HUES64 (cell line): ENCODE data around the gene RBPMS2.
"Not testable (repeated sequence)": the region's sequence is repeated elsewhere in the genome, so short reads cannot be mapped to it uniquely, and the experiment has no call there.

Source experiments
- H3K27ac ChIP-seq: 2 replicates; pipeline ENCODE4 v1.7.0; 2013; ENCODE audit warnings: low read depth, low read length, inconsistent platforms
- H3K27me3 ChIP-seq: 2 replicates; pipeline ENCODE4 v1.6.1; 2013; ENCODE audit warnings: mild to moderate bottlenecking, low read length; ENCODE audit not compliant: insufficient read depth
- H3K36me3 ChIP-seq: 2 replicates; pipeline ENCODE4 v1.6.1; 2013; ENCODE audit warnings: mild to moderate bottlenecking, low read length; ENCODE audit not compliant: insufficient read depth
- H3K4me1 ChIP-seq: 2 replicates; pipeline ENCODE4 v1.6.1; 2013; ENCODE audit warnings: mild to moderate bottlenecking, low read length, moderate library complexity; ENCODE audit not compliant: insufficient read depth
- H3K4me3 ChIP-seq: 2 replicates; pipeline ENCODE4 v1.5.1; 2013; ENCODE audit warnings: mild to moderate bottlenecking, low read length, moderate library complexity
- H3K9ac ChIP-seq: 2 replicates; pipeline ENCODE4 v1.6.1; 2013; ENCODE audit warnings: mild to moderate bottlenecking, low read depth, low read length
- H3K9me3 ChIP-seq: 2 replicates; pipeline ENCODE4 v1.6.1; 2013; ENCODE audit warnings: low read depth, low read length; ENCODE audit not compliant: insufficient read depth
- WGBS: fragments of 150-250, 120-280 bp; methylation state at CpG from one replicate; pipeline ENCODE4 v1.1.7; 2013; ENCODE audit warnings: missing lambda C conversion rate; 5-methylcytosine and 5-hydroxymethylcytosine counted together

RBPMS2 gene

DNA sequence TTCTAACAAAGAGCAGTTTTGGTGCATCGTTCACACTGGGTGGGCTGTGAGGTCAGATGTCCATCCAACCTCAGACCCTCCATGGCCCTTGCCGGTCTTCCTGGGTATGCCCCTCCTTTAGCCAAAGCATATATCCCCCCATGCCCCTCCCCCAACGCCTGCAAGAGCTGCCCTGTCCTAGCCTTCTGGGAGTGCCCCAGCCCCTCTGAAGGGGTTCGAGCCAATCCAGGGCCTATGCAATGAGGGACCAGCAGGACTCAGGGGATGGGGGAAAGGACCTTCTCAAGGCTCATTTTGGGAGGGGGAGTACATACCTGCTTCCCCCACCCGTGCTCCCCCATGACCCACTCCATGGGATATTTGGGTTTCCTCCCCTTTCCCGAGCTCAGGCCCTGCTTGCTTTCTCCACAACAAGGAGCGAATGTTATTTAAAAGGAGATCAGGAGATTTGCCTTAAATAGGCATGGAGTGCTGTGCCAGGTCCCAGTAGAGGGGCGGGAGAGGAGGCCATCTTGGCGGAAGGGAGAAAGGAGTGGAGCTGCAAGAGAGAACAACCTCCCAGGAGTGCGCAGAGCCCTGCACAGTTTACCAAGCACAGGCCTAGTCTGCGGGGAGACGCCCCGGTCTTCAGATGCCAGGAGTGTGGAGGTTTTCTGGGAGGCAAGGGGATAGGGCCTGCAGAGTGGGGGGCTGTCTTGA lies 31.8 kb upstream of the RBPMS2 start:
- H3K4me3 ChIP-seq, result peak overlapping the region; percentile 33
- no peaks in the 10 kb centered on the region for H3K27me3 ChIP-seq
- peak overlapping the region; percentile 99 for H3K27ac ChIP-seq
- peaks cover 47% of the 10 kb centered on the region for H3K4me1 ChIP-seq
- peak overlapping the region; percentile 88 for H3K9ac ChIP-seq
- no peaks in the 10 kb centered on the region for H3K9me3 ChIP-seq
- H3K36me3 ChIP-seq, result no peaks in the 10 kb centered on the region
- 24% methylated on average over 11 of the region's 13 CpGs for WGBS

DNA sequence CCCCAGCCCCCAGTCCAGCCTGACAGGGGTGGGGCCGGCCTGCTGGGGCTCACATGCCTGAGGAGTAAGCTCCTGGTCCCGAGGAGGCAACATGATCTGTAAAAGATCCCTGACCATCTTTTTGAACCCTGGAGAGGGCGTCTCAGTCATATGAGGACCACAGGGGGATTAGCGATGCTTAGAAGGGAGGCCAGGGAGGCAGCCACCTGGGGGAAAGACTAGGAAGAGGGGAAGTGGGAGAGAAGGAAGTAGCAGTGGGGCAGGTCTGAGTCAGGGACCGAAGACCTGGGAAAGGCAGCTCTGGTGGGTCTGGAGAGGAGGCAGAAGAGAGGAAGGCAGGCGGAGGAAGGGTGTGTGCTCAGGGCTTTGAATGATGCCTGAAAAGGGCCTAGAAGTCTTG lies 31.1 kb upstream of the RBPMS2 start:
- Histone ChIP-seq H3K4me1 (peaks cover 43% of the 10 kb centered on the region), H3K4me3 (no peak overlapping the region), H3K9me3 (no peaks in the 10 kb centered on the region), H3K27me3 (no peaks in the 10 kb centered on the region), H3K27ac (peak overlapping the region; percentile 99), H3K36me3 (no peaks in the 10 kb centered on the region), H3K9ac (peak overlapping the region; percentile 88; the same call in 1 of the 2 replicates)
- WGBS, result 55% methylated on average over 6 of the region's 6 CpGs

DNA sequence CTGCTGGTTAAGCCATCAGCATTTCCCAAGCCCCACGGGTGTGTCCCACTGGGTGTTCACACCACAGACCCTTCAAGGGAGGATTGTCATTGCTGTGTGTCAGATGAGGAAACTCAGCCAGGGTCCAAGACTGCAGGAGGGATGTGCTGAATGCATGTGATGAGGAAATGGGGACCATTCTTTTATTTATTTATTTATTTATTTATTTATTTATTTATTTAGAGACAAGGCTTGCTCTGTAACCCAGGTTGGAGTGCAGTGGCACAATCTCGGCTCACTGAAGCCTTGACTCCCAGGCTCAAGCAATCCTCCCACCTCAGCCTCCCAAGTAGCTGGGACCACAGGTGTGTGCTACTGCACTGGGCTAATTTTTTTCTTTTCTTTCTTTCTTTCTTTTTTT lies 29.2 kb upstream of the RBPMS2 start:
- Histone ChIP-seq H3K27me3 (no peaks in the 10 kb centered on the region), H3K9me3 (no peaks in the 10 kb centered on the region), H3K4me1 (peaks cover 26% of the 10 kb centered on the region), H3K36me3 (no peaks in the 10 kb centered on the region), H3K27ac (no peak overlapping the region), H3K9ac (no peak overlapping the region), H3K4me3 (no peak overlapping the region)
- WGBS, result 48% methylated on average over 2 of the region's 2 CpGs

DNA sequence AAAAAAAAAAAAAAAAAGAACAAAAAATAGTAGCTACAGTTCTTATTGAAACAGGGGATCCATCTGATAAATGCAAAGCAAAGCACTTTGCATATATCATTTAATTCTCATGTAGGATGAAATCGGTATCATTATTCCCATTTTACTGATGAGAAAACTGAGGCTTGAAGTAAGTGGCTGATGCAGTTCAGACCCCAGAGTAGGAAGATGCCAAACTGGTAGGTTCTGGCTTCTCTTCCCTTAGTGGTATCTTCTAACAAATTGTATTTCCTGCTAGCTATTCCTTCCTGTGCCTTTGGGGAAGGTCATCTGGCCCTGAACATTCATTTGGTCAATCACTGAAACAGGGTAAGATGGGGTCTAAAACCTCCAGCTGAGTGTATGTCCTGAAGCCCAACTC lies 28.1 kb upstream of the RBPMS2 start:
- Histone ChIP-seq H3K9ac (no peak overlapping the region), H3K27me3 (no peaks in the 10 kb centered on the region), H3K9me3 (no peaks in the 10 kb centered on the region), H3K4me1 (peaks cover 20% of the 10 kb centered on the region), H3K36me3 (no peaks in the 10 kb centered on the region), H3K27ac (no peak overlapping the region), H3K4me3 (no peak overlapping the region)
- WGBS, result 100% methylated on average over 1 of the region's 1 CpG

DNA sequence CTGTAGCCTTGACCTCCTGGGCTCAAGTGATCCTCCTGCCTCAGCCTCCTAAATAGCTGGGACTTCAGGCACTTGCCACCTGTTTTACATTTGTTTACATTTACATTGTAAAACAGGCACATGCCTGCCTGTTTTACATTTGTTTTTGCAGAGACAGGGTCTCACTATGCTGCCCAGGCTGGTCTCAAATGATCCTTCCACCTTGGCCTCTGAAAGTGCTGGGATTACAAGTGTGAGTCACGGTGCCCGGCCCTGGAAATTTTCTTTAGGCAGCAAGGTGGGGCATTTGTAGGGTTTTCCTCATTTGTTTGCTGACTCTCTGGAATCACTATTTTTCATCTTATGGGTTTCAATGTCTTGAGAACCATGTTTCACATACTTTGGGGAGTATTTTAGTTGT lies 25.1 kb upstream of the RBPMS2 start:
- Histone ChIP-seq H3K4me3 (no peak overlapping the region), H3K36me3 (no peaks in the 10 kb centered on the region), H3K27me3 (no peaks in the 10 kb centered on the region), H3K9ac (no peak overlapping the region), H3K9me3 (no peaks in the 10 kb centered on the region), H3K27ac (no peak overlapping the region), H3K4me1 (0 out of 2 replicates have a peak, but pooled peaks cover 4% of the 10 kb centered on the region)
- WGBS, result 95% methylated on average over 2 of the region's 2 CpGs

DNA sequence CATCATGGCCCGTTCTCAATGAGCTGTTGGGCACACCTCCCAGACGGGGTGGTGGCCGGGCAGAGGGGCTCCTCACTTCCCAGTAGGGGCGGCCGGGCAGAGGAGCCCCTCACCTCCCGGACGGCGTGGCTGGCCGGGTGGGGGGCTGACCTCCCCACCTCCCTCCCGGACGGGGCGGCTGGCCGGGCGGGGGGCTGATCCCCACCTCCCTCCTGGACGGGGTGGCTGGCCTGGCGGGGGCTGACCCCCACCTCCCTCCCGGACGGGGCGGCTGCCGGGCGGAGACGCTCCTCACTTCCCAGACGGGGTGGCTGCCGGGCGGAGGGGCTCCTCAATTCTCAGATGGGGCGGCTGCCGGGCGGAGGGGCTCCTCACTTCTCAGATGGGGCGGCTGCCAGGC lies 23.5 kb upstream of the RBPMS2 start:
- WGBS, result 96% methylated on average over 22 of the region's 29 CpGs

DNA sequence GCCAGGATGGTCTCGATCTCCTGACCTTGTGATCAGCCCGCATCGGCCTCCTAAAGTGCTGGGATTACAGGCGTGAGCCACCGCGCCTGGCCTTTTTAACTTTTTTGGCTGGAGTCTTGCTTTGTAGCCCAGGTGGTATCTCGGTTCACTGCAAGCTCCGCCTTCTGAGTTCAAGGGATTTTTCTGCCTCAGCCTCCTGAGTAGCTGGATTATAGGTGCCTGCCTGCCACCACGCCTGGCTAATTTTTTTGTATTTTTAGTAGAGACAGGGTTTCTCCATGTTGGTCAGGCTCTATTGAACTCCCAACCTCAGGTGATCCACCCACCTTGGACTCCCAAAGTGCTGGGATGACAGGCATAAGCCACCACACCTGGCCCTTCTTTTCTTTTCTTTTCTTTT lies 20.5 kb upstream of the RBPMS2 start:
- not testable (repeated sequence) for H3K27me3 ChIP-seq, H3K9ac ChIP-seq, H3K27ac ChIP-seq, H3K9me3 ChIP-seq, H3K36me3 ChIP-seq, H3K4me3 ChIP-seq, H3K4me1 ChIP-seq
- 94% methylated on average over 9 of the region's 9 CpGs for WGBS

More for the DNA sequence above, 23.5 kb upstream of the RBPMS2 start:
- not testable (repeated sequence) for H3K9me3 ChIP-seq, H3K36me3 ChIP-seq, H3K4me1 ChIP-seq, H3K4me3 ChIP-seq, H3K27me3 ChIP-seq, H3K27ac ChIP-seq, H3K9ac ChIP-seq

DNA sequence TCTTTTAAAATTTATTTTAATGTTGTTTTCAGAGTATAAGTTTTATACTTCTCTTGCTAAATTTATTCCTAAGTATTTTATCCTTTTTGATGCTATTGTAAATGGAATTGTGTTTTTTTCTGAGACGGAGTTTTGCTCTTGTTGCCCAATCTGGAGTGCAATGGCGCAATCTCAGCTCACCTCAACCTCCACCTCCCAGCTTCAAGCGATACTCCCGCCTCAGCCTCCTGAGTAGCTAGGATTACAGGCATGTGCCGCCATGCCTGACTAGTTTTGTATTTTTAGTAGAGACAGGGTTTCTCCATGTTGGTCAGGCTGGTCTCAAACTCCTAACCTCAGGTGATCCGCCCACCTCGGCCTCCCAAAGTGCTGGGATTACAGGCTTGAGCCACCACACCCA lies 19.9 kb upstream of the RBPMS2 start:
- not testable (repeated sequence) for H3K27ac ChIP-seq, H3K27me3 ChIP-seq, H3K4me1 ChIP-seq, H3K36me3 ChIP-seq, H3K4me3 ChIP-seq, H3K9me3 ChIP-seq, H3K9ac ChIP-seq
- WGBS, result 94% methylated on average over 7 of the region's 7 CpGs

DNA sequence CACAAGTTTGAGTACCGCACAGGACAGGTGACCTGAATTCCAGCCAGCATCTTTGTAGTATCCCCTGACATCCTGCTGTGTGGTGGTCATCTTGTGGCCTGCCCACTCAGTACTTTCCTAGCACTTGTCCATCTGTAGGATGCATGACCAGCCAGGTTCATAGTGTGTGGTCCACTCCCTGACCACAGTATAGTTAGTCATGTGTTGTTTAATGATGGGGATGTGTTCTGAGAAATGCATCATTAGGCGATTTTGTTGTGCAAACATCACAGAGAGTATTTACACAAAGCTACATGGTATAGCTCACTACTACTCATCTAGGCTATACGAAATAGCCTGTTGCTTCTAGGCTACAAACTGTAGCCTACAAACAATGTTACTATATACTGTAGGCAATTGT lies 16.9 kb upstream of the RBPMS2 start:
- 100% methylated on average over 2 of the region's 3 CpGs for whole genome bisulfite sequencing
- H3K27me3 ChIP-seq, result no peaks in the 10 kb centered on the region
- H3K9me3 ChIP-seq, result no peaks in the 10 kb centered on the region
- no peak overlapping the region for H3K27ac ChIP-seq
- no peaks in the 10 kb centered on the region for H3K4me1 ChIP-seq
- no peak overlapping the region for H3K9ac ChIP-seq
- no peak overlapping the region for H3K4me3 ChIP-seq
- H3K36me3 ChIP-seq, result no peaks in the 10 kb centered on the region

DNA sequence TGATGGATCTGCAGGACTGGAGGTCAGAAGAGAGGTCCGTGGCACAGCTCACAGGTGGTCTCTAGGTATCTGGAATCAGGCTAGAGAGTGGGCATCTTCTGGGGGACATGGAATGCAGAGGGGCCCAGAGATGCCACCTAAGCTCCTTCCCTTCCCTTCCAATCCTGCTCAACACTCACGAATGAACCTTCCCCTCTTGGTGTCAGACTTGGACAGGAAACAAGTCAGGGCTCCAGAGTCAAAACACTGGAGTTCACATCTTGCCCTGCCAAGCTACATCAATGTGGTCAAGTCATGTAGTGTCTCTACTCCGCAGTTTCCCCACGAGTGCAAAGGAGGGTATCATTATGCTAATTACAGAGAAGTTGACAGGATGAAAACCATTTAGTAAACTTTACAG lies 16.0 kb upstream of the RBPMS2 start:
- Histone ChIP-seq H3K4me1 (no peaks in the 10 kb centered on the region), H3K36me3 (no peaks in the 10 kb centered on the region), H3K9me3 (no peaks in the 10 kb centered on the region), H3K27ac (no peak overlapping the region), H3K9ac (no peak overlapping the region), H3K27me3 (no peaks in the 10 kb centered on the region), H3K4me3 (no peak overlapping the region)
- 67% methylated on average over 4 of the region's 4 CpGs for WGBS

DNA sequence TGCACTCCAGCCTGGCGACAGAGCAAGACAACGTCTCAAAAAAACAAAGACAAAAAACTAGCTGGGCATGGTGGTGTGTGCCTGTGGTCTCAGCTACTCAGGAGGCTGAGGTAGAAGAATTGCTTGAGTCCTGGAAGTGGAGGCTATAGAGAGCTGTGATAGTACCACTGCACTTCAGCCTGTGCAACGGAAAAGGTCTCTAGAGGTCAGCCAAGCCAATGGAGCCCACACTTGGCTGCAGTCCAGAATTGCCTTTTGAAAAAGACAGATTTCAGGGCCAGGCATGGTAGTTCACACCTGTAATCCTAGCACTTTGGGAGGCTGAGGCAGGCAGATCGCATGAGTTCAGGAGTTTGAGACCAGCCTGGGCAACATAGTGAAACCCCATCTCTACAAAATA lies 8.4 kb upstream of the RBPMS2 start:
- Histone ChIP-seq H3K9me3 (no peaks in the 10 kb centered on the region), H3K36me3 (no peaks in the 10 kb centered on the region), H3K27ac (no peak overlapping the region), H3K4me3 (no peak overlapping the region), H3K9ac (no peak overlapping the region), H3K4me1 (peaks cover 10% of the 10 kb centered on the region; the same call in 1 of the 2 replicates), H3K27me3 (no peaks in the 10 kb centered on the region)
- WGBS, result 93% methylated on average over 4 of the region's 4 CpGs

DNA sequence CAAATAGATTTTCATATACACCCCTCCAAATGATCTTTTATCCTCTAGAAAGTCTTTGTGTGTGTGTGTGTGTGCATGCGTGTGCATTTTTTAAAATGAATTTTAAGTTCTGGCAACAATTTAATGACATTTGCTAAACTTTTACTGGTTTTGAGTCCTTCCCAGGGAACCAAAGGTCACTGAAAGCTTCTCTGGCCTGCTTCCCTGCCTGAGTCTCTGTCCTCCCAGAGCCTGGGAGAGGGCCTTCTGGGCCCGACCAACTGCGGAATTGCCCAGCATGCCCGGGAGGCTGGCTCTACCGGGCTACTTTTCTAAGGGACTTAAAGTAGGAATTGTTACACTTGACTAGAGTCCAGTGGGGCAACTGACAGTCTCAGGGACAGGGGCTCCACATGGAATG lies 7.4 kb upstream of the RBPMS2 start:
- H3K4me3 ChIP-seq, result no peak overlapping the region
- no peaks in the 10 kb centered on the region for H3K9me3 ChIP-seq
- no peak overlapping the region for H3K9ac ChIP-seq
- peaks cover 12% of the 10 kb centered on the region; the same call in 1 of the 2 replicates for H3K4me1 ChIP-seq
- H3K36me3 ChIP-seq, result no peaks in the 10 kb centered on the region
- H3K27ac ChIP-seq, result peak overlapping the region; percentile 37; the same call in 1 of the 2 replicates
- whole genome bisulfite sequencing, result 86% methylated on average over 5 of the region's 5 CpGs
- H3K27me3 ChIP-seq, result no peaks in the 10 kb centered on the region
